Coronary artery (tissue), 2 donors: ENCODE measurements around the gene EML6.

Experiments used
- DNase-seq: peaks from one replicate; pipeline ENCODE4 v3.0.0-alpha.2; 2017; ENCODE audit warnings: low spot score
- H3K27ac ChIP-seq, 2 donors: fragments of 200-600 bp; sonication (generic); one replicate each; pipeline ENCODE4 v1.5.1; 2016 to 2019
- H3K4me3 ChIP-seq: fragments of 200-600 bp; sonication (generic); 2 replicates; pipeline ENCODE4 v1.5.1; 2016; ENCODE audit warnings: mild to moderate bottlenecking, moderate library complexity
- TF ChIP-seq, protein P1 (sequence below): fragments of 200-600 bp; sonication (generic); IDR thresholded peaks from one replicate; pipeline ENCODE4 v1.5.1; 2019; ENCODE audit warnings: antibody characterized with exemption

Gene EML6

DNA sequence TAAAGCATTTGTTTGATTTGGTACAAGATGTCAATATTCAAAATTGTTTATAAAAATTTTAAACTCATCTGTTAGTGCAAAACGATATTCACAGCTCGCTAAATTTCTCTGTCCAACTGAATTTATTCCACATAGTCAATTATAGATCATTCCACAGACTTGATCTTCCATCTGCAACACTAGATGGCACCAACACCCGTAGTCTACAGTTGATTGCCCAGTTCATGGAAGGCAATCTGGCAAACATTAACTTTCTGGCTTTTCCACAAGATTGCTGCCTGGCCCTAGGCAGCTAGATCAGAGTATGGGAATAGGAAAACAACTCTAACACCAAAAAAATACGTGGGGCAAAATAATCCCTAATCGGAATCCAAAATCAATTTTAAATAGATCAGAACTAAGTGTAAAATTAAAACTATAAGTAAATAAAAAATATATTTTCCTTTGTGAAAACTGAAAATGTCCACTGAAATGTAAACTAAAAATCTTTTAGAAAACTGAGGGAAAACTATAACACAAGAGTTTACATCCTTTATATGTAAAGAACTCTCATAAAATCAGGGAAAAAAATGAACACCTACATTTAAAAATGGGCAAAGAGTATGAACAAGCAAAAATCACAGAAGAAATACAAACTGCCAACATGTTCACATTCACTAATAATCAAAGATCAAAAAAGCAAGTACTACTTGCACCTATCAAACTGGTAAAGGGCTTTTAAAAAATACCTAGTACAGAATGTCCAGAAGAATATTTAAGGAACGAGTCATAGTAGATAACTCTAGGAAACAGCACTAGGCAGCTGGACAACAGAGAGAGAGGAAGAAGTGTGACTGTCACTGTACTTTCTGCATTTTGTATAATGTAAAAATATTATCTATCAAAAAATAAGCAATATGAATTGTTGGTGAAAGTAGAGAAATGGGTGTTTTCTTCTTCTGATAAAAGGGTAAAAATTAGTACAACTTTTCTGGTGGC, 291.8 kb downstream of the EML6 start:
- TF ChIP-seq, protein P1, sequence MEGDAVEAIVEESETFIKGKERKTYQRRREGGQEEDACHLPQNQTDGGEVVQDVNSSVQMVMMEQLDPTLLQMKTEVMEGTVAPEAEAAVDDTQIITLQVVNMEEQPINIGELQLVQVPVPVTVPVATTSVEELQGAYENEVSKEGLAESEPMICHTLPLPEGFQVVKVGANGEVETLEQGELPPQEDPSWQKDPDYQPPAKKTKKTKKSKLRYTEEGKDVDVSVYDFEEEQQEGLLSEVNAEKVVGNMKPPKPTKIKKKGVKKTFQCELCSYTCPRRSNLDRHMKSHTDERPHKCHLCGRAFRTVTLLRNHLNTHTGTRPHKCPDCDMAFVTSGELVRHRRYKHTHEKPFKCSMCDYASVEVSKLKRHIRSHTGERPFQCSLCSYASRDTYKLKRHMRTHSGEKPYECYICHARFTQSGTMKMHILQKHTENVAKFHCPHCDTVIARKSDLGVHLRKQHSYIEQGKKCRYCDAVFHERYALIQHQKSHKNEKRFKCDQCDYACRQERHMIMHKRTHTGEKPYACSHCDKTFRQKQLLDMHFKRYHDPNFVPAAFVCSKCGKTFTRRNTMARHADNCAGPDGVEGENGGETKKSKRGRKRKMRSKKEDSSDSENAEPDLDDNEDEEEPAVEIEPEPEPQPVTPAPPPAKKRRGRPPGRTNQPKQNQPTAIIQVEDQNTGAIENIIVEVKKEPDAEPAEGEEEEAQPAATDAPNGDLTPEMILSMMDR, result peak; percentile 11
- H3K27ac ChIP-seq, result no peak overlapping the region
- peak overlapping the region; percentile 3 for H3K4me3 ChIP-seq
- DNase-seq, result no peak

DNA sequence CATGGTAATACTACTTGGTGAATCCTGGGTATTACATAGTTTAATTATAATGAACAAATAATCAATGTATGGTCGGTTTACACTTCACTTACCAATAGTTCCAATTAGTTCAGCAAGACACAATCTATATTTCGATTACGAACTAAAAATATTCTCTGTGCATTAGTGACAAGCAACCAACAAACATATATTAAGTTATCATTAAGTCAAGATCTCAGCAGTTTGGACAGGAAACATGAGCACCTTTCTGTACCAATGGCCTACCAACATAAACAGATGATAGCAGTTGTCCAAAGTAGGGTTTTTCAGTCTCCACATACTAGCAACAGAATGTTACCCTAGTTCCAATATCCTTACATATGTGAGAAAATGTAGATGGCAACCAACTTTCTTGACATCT, 294.0 kb downstream of the EML6 start:
- Histone ChIP-seq H3K4me3 (no peak overlapping the region), H3K27ac (peak overlapping the region in 1 of 2 donors; percentile 5)
- TF ChIP-seq, protein P1, result no peak
- no peak for DNase-seq

DNA sequence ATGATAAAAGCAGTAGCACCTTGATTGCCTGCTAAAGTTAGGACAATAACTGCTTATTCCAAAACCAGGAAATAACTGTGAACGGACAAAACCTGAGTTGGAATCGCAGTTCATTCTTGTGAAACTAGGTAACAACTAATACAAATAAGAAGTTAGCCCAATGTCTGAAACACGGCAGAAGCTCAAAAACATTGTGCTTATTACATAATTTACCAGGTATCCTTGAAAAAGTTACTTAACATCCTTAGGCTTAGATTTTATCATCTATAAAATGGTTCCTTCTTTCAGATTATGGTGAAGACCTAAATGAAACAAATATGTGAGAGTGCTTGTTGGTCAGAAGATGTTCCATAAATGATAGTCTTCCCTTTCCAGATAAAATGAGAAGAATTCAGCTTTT, 294.4 kb downstream of the EML6 start:
- Histone ChIP-seq H3K27ac (peak overlapping the region in 1 of 2 donors; percentile 5), H3K4me3 (no peak overlapping the region)
- DNase-seq, result no peak
- TF ChIP-seq, protein P1, result no peak

DNA sequence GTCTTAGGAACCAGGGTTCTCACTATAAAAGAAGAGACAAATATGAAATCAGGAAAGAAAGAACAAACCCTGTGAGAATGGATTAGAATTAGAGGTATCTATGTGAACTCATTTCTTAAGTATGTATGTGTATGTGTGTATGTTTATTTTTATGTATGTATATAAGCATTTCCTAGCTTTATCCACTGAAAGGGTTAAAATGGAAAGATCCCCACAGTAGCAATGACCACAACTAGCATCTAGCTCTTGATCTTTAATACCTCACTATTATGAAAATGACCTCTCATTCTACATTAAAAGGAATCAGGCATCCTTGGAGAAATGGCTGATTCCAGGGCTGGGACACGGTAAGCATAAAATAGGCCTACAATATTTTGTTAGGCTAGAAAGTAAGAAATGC, 295.2 kb downstream of the EML6 start:
- TF ChIP-seq, protein P1, result no peak
- DNase-seq, result no peak
- H3K27ac ChIP-seq, result no peak overlapping the region
- no peak overlapping the region for H3K4me3 ChIP-seq

DNA sequence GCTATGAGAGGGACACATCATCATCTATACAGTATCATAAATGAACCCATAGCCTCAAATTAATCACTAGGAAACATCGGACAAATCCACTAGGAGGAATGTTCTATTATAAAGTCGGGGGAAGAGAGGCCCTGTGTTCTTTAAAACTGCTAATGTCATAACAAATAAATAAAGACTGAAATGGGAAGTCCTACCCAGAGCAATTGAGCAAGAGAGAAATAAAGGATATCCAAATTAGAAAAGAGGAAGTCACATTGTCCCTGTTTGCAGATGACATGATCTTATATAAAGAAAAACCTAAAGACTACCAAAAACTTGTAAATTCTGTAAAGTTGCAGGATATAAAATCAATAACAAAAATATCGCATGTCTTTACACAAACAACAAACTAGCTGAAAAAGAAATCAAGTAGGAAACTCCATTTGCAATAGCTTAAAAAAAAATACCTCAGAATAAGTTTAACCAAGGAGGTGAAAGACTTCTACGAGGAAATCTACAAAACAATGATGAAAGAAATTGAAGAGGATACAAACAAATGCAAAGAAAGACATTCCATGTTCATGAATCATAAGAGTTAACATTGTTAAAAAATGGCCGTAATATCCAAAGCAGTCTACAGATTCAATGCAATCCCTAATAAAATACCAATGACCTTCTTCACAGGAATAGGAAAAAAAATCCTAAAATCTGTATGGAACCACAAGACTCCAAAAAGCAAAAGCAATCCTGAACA, 296.2 kb downstream of the EML6 start:
- TF ChIP-seq, protein P1, result no peak
- no peak for DNase-seq
- peak overlapping the region in 1 of 2 donors; percentile 40 for H3K27ac ChIP-seq
- H3K4me3 ChIP-seq, result no peak overlapping the region
